GM19395 (cell line): ENCODE data around the gene ZNF792.
A peak's percentile ranks its signal among the peaks of the same experiment; 100 is the strongest.
"Not testable (repeated sequence)": the region's sequence is repeated elsewhere in the genome, so short reads cannot be mapped to it uniquely, and the experiment has no call there.

Source experiments
- ATAC-seq: cut with Tn5 transposase; IDR thresholded peaks from one replicate; pipeline ENCODE4 v1.9.1; 2021; ENCODE audit warnings: mild to moderate bottlenecking, moderate library complexity; ENCODE audit not compliant: unreplicated experiment

ZNF792 gene

GRCh38 chr19:34926685-34927375 lies 37.2 kb downstream of the ZNF792 start, which contains the start of gene ZNF30:
TSS of gene ZNF30 (plus strand) at chr19:34926903. CDS start at chr19:34929948, 3,045 bp downstream.
- peak; percentile 95 for ATAC-seq

DNA sequence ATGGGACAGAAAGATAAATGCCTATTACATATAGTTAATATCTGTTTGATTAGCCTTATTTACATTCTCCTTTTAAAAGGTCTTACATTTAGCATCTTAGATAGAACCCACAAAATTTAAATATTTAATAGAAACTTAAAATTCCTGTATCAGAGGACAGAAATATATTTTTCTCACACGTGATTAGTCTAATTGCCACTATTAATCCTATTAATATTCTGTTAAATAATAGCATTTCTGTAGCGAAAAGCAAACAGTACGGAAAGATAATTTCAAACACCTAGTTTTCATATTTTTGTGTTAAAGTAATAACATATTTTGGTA lies 37.7 kb downstream of the ZNF792 start:
- no peak for ATAC-seq

DNA sequence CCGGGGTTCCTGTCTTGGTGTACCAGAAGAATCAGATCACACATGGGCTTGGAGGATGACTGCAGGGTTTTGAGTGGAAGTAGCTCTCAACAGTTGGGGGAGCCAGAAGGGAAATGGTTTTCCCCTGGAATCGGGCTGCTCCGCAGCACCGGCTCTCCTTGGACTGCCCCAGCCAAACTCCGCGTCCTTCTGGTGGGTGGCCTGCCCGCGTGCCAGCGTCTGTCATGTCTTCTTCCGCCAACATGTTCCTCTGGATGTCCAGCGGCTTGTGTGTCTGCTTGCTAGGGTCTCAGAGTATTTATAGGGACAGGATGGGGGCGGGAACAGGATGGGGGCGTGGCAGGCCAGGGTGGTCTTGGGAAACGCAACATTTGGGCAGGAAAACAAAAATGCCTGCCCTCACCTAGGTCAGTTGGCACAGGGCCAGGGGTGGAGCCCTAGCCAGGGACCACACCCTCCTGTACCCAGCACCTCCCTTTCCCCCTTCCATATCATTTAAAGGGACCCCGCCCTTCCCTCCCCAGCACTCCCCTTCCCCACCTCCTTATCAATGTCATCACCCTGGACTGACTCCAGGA lies 38.7 kb downstream of the ZNF792 start:
- ATAC-seq, result no peak

DNA sequence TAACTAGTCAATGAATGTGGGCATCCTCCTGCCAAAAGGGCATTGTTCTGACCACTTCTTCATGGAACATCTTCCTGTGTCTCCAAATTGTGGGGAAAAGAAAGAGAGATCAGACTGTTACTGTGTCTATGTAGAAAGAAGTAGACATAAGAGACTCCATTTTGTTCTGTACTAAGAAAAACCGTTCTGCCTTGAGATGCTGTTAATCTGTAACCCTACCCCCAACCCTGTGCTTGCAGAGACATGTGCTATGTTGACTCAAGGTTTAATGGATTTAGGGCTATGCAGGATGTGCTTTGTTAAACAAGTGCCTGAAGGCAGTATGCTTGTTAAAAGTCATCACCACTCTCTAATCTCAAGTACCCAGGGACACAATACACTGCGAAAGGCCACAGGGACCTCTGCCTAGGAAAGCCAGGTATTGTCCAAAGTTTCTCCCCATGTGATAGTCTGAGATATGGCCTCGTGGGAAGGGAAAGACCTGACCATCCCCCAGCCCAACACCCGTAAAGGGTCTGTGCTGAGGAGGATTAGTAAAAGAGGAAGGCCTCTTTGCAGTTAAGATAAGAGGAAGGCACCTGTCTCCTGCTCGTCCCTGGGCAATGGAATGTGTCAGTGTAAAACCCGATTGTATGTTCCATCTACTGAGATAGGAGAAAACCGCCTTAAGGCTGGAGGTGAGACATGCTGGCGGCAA lies 43.8 kb downstream of the ZNF792 start:
- not testable (repeated sequence) for ATAC-seq

- no peak for ATAC-seq
Measured at GRCh38 chr19:34918190-34918589, 45.8 kb downstream of the ZNF792 start.

GRCh38 chr19:34917144-34917543 lies 46.9 kb downstream of the ZNF792 start:
- not testable (repeated sequence) for ATAC-seq

DNA sequence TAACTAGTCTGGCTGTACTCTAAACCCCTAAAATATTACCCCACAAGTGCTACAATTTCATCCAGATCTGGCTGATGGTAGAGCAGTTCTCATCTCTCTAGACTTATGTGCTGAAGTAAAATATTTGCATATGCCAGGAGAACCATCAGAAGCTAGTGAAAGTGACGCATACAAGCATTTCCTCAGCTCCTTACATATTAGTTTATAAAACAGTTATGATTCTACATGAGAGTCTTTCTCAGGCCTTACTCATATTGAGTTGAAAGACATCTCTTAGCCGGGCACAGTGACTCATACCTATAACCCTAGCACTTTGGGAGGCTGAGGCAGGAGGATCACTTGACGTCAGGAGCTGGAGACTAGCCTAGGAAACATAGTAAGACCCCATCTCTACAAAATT lies 53.3 kb downstream of the ZNF792 start:
- no peak for ATAC-seq
